ENCODE data around the gene IQCE.
"Not testable (repeated sequence)": the region's sequence is repeated elsewhere in the genome, so short reads cannot be mapped to it uniquely, and the experiment has no call there.

Gene IQCE

GRCh38 chr7:2601907-2602306 is 43.1 kb downstream of the IQCE start:
- no peak for DNase-seq (ENCODE audit: low read depth)

- no peak for DNase-seq (ENCODE audit: low read depth)
These were observed 43.7 kb downstream of the IQCE start for GRCh38 chr7:2602406-2603043.

GRCh38 chr7:2603044-2603965 is 44.5 kb downstream of the IQCE start:
- no peak for DNase-seq (ENCODE audit: low read depth)

- DNase-seq (ENCODE audit: low read depth), result no peak
These were observed 45.9 kb downstream of the IQCE start for GRCh38 chr7:2604608-2605174.

GRCh38 chr7:2605608-2606538 is 47.1 kb downstream of the IQCE start:
- no peak for DNase-seq (ENCODE audit: low read depth)

- no peak for DNase-seq (ENCODE audit: low read depth)
These were observed 47.8 kb downstream of the IQCE start for GRCh38 chr7:2606539-2606936.

- DNase-seq (ENCODE audit: low read depth), result no peak
These were observed 48.5 kb downstream of the IQCE start for GRCh38 chr7:2607122-2607922.

GRCh38 chr7:2607923-2608904 is 49.4 kb downstream of the IQCE start:
- no peak for DNase-seq (ENCODE audit: low read depth)

GRCh38 chr7:2608921-2609411 is 50.2 kb downstream of the IQCE start:
- DNase-seq (ENCODE audit: low read depth), result no peak

- DNase-seq (ENCODE audit: low read depth), result not testable (repeated sequence)
These were observed 50.9 kb downstream of the IQCE start for GRCh38 chr7:2609646-2610045.

- no peak for DNase-seq (ENCODE audit: low read depth)
These were observed 51.7 kb downstream of the IQCE start for GRCh38 chr7:2610466-2610865.

- no peak for DNase-seq (ENCODE audit: low read depth)
These were observed 52.1 kb downstream of the IQCE start for GRCh38 chr7:2610898-2611297.

GRCh38 chr7:2611401-2611800 is 52.6 kb downstream of the IQCE start:
- DNase-seq (ENCODE audit: low read depth), result no peak

GRCh38 chr7:2611922-2612321 is 53.1 kb downstream of the IQCE start:
- no peak for DNase-seq (ENCODE audit: low read depth)

- DNase-seq (ENCODE audit: low read depth), result no peak
These were observed 53.8 kb downstream of the IQCE start for GRCh38 chr7:2612445-2613097.

- no peak for DNase-seq (ENCODE audit: low read depth)
These were observed 54.5 kb downstream of the IQCE start for GRCh38 chr7:2613098-2613930.

GRCh38 chr7:2613931-2614600 is 55.3 kb downstream of the IQCE start:
- no peak for DNase-seq (ENCODE audit: low read depth)

Measured in activated T-helper 9 cell treated with anti-CD3 and anti-CD28 coated beads, Interleukin-2, amount 50 U/mL, for 16 hours (primary cell).